Sigmoid colon (tissue), 4 donors: ENCODE data around the gene PSMB5.

Source experiments
- CTCF ChIP-seq, 4 experiments: fragments of 450-650 bp in 3 of 4; fragments of 200-600 bp in 1 of 4; IDR thresholded peaks; one replicate each; pipeline ENCODE4 v1.5.1; 2016 to 2019; ENCODE audit warnings: antibody characterized with exemption in 4 of 4, mild to moderate bottlenecking in 3 of 4, moderate library complexity in 2 of 4
- EP300 ChIP-seq, 4 donors: sonication (generic); formaldehyde crosslinking; IDR thresholded peaks; one replicate each; pipeline ENCODE4 v1.6.1; 2017; ENCODE audit warnings: antibody characterized with exemption in 4 of 4
- POLR2A ChIP-seq, 2 donors: fragments of 450-650 bp; IDR thresholded peaks; one replicate each; pipeline ENCODE4 v1.6.1; 2016; ENCODE audit warnings: antibody characterized with exemption in 2 of 2, mild to moderate bottlenecking in 2 of 2, moderate library complexity in 2 of 2
- POLR2AphosphoS5 ChIP-seq, 4 donors: sonication (generic); formaldehyde crosslinking; IDR thresholded peaks; one replicate each; pipeline ENCODE4 v1.6.1; 2017; ENCODE audit warnings: antibody characterized with exemption in 4 of 4

- no peak for TF ChIP-seq CTCF (IDR thresholded peaks at IDR 0.05)
- no peak for TF ChIP-seq POLR2A (IDR thresholded peaks at IDR 0.05)
- no peak for TF ChIP-seq EP300 (IDR thresholded peaks at IDR 0.05)
- no peak for TF ChIP-seq POLR2AphosphoS5 (IDR thresholded peaks at IDR 0.05)
Observed at GRCh38 chr14:22991852-22992251, 42.8 kb downstream of the PSMB5 start.
